OCI-LY7 (cell line): Measurements from ENCODE around the gene ERN1.

Experiments
- EZH2phosphoT487 ChIP-seq: fragments of 200-600 bp; sonication (generic); IDR thresholded peaks from 2 replicates; pipeline ENCODE4 v1.6.1; 2018; ENCODE audit warnings: low read depth, borderline replicate concordance, mild to moderate bottlenecking, mixed run types, antibody characterized with exemption, low read length, moderate library complexity, mixed read lengths
- TF ChIP-seq, protein P1 (sequence below): fragments of 200-600 bp; sonication (generic); conservative IDR thresholded peaks from 2 replicates; pipeline ENCODE4 v1.5.1; 2014; ENCODE audit warnings: mild to moderate bottlenecking, antibody characterized with exemption, low read length, moderate library complexity, mixed read lengths

GRCh38 chr17:64048805-64049204 is 81.1 kb downstream of the ERN1 start:
- no peak for TF ChIP-seq EZH2phosphoT487
- TF ChIP-seq, protein P1, sequence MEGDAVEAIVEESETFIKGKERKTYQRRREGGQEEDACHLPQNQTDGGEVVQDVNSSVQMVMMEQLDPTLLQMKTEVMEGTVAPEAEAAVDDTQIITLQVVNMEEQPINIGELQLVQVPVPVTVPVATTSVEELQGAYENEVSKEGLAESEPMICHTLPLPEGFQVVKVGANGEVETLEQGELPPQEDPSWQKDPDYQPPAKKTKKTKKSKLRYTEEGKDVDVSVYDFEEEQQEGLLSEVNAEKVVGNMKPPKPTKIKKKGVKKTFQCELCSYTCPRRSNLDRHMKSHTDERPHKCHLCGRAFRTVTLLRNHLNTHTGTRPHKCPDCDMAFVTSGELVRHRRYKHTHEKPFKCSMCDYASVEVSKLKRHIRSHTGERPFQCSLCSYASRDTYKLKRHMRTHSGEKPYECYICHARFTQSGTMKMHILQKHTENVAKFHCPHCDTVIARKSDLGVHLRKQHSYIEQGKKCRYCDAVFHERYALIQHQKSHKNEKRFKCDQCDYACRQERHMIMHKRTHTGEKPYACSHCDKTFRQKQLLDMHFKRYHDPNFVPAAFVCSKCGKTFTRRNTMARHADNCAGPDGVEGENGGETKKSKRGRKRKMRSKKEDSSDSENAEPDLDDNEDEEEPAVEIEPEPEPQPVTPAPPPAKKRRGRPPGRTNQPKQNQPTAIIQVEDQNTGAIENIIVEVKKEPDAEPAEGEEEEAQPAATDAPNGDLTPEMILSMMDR, result no peak
